GM21360 (cell line): ENCODE measurements around the gene ZBTB1.
"Not testable (repeated sequence)": the region's sequence is repeated elsewhere in the genome, so short reads cannot be mapped to it uniquely, and the experiment has no call there.

Experiments
- ATAC-seq: cut with Tn5 transposase; IDR thresholded peaks from one replicate; pipeline ENCODE4 v1.9.1; 2021; ENCODE audit warnings: mild to moderate bottlenecking, moderate library complexity; ENCODE audit not compliant: unreplicated experiment

Gene ZBTB1

DNA sequence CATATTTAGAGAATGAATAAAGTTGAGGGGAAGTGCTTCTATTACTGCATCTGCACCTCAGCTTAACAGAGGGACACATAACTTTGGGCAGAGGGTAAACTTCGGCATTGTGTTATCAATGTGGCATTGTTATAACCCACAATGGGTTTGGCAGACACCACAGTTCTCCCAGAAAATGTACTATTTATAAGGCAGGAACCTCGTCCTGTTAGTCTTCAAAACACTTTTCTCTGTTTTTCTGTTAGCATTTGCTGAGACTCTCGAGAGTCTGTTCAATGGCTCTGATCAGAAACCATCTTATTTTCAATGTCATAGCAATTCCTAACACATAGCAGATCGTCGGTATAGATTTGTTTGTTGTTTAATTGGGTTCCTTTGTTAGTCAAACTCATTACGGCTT lies 59.1 kb downstream of the ZBTB1 start:
- ATAC-seq, result no peak

DNA sequence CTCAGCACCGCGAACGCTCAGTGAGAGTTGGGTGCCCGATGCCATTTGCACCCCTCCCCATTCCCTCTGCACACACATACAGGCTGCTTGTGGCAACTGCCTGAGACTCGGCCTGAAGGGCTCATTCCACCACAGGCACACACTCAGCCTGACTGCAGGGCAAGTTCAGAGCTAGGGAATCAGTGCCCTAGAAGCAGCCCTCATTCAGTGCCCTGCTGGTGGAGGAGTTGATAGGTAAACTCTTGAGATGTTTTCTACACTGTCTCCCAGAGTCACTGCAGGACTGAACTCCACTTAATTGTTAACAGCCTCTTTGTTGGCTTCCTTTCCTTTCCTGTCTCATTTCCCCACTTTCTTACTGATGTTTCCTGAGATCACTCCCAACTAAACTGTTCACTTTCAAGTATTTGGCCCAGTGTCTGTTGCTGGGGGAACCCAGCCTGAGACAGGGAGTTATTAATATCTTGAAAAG lies 62.1 kb downstream of the ZBTB1 start:
- ATAC-seq, result no peak

DNA sequence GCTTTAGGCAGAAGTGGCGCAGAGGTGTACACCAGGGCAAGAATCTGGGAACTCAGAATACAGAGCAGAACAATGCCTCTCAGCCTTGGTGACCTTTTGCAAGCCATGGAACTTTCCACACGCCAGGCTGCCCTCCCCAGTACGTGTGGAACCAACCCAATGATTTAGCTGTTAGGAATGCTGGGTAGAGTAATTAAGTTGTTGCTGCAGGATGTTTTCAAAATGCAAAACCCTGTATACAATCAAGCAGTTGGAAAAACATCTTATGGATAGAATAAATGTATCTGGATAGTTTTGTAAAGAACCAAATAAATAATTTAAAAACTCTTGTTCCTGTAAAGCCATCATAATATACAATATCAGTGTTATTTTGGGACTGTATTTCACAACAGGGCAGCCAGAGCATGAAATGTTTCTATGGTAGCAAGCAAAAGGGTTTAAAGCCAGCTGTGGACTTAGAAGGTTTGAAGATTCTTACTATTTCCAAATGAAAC lies 64.6 kb downstream of the ZBTB1 start:
- ATAC-seq, result no peak

DNA sequence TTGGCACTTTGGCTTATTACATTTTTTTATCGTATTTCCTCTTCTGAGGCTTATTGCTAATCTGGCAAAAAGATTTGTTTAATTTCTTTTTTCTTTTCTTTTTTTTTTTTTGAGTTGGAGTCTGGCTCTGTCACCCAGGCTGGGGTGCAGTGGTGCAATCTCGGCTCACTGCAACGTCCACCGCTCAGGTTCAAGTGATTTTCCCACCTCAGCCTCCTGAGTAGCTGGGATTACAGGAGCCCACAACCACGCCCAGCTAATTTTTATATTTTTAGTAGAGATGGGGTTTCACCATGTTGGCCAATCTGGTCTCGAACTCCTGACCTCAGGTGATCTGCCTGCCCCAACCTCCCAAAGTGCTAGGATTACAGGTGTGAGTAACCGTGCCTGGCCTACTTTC lies 65.1 kb downstream of the ZBTB1 start:
- ATAC-seq, result not testable (repeated sequence)

DNA sequence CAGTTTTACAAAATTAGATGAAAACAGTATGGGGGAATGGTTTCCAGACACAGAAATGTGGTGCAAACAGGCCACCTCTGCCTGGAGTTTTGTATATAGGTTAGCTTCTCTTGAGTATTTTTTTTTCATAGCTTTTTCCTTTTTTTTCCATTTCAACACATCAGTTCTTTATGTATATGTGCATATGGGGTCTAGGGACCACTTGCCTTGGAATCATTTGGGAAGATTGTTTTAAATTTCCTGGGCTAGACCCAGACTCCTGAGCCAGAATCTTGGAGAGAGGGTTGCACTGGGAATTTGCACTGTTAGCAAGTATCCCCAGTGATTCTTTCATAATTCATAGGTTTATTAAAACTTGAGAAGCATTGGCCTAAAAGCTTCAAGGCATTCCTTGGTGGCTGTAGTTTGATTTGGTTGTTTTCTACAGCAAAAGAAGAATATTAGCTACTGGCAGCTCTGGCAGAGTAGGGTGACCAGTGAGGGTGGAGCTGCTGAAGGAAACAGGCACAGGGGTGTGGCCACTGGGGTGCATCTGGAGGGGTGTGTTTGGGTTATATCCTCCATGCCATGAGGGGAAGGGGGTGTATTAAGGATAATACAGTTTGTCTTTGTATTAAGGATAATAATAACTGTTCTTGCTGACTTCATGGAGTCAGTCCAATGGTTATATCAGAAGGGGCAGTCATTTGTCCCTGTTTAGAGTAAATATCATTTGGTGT lies 68.0 kb downstream of the ZBTB1 start:
- no peak for ATAC-seq

DNA sequence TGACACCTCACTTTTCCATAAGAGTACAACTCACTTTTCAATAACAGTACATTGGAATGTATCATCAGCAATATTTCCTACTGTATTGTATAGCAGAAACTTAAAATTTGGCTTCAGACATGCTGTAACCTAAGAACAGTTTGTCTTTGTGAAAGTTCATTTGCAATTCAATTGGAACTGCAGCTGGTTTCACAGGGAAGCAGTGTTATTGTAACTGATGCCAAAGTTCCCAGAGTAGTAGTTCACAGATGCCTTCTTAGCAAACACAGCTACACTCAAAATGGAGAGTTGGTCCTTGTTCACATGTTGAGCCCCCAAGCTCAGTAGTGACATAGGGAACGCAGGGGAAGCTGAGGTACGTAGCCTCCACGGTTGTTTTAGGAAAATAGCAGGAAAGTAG lies 68.5 kb downstream of the ZBTB1 start:
- no peak for ATAC-seq
